HG03439 (cell line): ENCODE results near the gene POU2AF1.
"Not testable (repeated sequence)": the region's sequence is repeated elsewhere in the genome, so short reads cannot be mapped to it uniquely, and the experiment has no call there.

Source experiments
- ATAC-seq: cut with Tn5 transposase; IDR thresholded peaks from one replicate; pipeline ENCODE4 v1.9.1; 2021; ENCODE audit warnings: mild to moderate bottlenecking, moderate library complexity; ENCODE audit not compliant: unreplicated experiment

The POU2AF1 gene

GRCh38 chr11:111322534-111322933, 56.5 kb downstream of the POU2AF1 start:
- ATAC-seq = no peak

DNA sequence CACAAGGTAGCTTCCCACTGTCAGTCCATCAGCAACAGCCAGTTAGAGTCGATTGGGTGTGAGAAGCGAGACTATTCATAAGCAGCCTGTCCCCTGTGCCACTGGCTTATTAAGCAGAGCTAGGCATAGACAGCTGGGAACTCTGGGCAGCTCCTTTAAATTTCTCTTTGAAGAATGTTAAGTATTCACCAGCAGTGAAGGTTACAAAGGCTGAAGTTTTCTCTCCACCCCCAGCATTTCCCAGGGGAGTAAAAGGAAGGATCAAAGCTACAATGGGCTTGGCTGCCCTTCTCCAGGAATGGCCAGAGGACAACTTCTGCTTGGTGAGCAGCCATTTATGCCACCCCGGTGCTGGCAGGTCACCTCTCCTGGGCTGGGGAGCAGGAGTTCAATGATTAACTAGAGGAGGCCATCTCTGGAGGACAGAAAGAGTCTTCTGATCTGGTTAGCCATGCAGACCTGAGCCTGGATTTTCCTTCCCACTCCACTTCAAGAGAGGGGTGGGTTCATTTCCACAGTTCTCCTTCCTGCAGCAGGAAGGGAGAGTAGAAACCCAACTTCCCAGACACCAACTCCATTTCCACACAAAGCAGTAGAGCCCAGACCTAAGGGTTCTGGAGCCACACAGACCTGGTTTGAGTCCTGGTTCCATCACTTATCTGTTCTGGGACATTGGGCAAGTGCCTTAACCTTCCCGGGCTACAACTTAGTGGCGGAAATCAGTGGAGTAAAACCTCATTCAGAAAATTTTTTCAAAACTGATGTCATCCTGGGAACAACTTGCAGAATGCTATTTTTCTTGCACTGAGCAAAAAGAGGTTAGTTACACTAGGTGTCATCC, 58.1 kb downstream of the POU2AF1 start:
- no peak for ATAC-seq

- ATAC-seq = not testable (repeated sequence)
Measured at GRCh38 chr11:111320199-111320598, 58.9 kb downstream of the POU2AF1 start.

- no peak for ATAC-seq
Measured at GRCh38 chr11:111319296-111319695, 59.8 kb downstream of the POU2AF1 start.

DNA sequence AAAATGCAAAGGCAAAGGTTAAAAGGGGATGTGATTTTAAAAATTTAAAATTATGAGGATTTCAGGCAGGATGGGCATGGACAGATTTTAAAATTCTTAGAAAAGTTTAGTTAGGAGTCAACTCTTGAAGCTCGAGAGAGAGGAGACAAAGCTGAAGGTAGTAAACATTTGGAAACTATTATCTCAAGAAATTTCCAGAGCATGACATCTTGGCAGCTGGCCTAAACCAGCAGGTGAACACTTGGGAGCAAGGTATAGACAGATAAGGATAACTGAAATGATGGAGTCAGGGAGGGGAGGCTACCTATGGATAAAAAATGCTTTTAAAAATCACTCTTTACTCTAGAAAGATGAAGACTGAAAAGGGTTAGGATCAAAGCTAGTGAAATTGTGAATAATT, 67.0 kb downstream of the POU2AF1 start:
- ATAC-seq = no peak

GRCh38 chr11:111310723-111311122, 68.4 kb downstream of the POU2AF1 start:
- ATAC-seq = no peak

GRCh38 chr11:111310088-111310487, 69.0 kb downstream of the POU2AF1 start:
- ATAC-seq = no peak

DNA sequence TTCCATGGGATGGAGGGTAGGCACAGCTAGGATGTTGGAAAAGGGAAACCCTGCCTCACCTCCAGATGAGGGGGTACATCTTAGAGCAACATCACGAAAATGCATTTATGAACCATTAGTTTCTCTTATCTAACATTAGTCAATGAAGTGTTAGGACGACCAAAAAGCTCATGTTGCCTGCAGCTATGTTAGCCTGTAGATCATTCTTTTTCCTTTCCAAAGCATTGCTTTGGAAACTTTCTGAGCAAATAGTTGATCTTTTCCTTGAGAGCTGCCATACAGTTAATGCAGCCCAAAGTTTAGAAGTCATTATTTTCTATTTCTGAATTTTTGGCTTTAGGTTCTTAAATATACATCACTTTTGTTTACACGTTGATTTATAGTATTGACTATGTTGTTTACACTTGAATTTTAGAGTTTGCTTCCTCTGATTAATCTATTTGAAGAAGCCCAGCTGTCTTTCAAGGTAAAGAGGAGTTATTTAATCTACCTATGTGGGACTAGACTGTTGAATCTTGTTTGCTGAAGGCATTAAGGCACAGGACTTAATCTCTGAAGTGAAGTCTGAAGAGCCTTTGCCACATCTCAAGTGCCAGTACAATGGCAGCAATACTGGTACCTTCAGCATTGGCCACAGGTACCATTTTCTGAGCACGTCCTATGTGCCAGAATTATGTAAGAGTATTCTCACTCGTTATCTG, 69.7 kb downstream of the POU2AF1 start:
- no peak for ATAC-seq

DNA sequence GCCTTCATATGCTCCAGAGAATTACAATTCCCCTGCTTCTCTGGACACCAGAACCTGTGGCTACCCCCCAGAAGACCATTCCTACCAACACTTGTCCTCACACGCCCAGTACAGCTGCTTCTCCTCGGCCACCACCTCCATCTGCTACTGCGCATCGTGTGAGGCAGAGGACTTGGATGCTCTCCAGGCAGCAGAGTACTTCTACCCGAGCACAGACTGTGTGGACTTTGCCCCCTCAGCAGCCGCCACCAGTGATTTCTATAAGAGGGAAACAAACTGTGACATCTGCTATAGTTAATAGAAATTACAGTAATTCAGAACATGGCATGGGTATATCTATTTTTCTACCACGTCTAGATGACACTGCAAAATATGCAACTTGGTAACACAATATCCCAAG, 70.9 kb downstream of the POU2AF1 start:
- no peak for ATAC-seq

GRCh38 chr11:111307472-111308108, 71.5 kb downstream of the POU2AF1 start:
- ATAC-seq = no peak

DNA sequence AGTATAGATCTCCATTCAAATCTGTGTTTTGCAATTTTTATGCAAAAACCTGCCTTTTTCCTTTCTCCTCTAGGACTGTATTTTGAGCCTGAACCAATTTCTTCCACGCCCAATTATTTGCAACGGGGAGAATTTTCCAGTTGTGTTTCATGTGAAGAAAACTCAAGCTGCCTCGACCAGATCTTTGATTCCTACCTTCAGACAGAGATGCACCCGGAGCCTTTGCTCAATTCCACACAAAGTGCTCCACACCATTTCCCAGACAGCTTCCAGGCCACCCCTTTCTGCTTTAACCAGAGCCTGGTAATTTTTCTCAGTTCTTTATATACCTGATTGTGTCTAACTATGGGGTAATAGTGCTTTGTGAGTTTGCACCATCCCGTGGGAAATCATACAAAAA, 72.8 kb downstream of the POU2AF1 start:
- ATAC-seq = no peak

DNA sequence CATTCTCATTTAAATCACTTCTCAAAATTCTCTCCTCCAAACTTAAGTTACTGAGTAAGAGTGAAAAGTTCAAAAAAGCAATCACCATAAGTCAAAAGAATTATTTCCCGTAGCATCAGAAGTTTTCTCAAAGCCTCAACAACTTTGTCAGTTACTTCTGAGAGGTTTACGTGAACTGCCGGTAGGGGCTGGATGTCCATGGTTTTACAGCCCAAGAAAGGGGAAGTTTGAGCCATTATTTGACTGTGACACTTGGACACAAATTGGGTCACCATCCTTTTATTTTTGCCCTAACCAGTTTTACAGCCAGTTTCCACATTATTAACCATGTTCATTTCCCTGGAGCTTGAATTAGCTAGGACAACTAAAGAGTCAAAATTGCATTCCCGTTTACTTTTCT, 73.2 kb downstream of the POU2AF1 start:
- ATAC-seq = no peak

- ATAC-seq = no peak
Measured at GRCh38 chr11:111305162-111305802, 73.8 kb downstream of the POU2AF1 start.

DNA sequence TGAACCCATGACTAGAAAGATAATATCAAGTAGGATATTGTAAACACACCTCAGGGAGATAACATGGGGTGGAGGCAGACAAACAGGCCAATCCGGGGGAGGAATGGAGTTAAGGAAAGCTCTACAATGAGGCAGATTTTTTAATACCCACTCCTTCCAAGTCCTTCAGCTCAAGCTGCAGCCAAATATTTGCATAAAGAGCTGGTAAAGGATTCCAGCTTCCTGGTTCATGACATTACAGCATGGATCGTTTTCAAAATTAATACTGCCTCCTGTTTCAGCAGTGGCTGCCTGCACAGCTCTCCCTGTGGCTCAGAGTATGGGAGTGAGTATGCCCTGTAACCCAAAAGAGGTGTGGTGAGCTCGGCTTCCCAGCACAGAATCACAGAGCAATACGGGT, 75.6 kb downstream of the POU2AF1 start:
- ATAC-seq = no peak

GRCh38 chr11:111302298-111302697, 76.8 kb downstream of the POU2AF1 start:
- ATAC-seq = no peak
